ENCODE data around the gene PAQR4.

- TF ChIP-seq, protein P1, sequence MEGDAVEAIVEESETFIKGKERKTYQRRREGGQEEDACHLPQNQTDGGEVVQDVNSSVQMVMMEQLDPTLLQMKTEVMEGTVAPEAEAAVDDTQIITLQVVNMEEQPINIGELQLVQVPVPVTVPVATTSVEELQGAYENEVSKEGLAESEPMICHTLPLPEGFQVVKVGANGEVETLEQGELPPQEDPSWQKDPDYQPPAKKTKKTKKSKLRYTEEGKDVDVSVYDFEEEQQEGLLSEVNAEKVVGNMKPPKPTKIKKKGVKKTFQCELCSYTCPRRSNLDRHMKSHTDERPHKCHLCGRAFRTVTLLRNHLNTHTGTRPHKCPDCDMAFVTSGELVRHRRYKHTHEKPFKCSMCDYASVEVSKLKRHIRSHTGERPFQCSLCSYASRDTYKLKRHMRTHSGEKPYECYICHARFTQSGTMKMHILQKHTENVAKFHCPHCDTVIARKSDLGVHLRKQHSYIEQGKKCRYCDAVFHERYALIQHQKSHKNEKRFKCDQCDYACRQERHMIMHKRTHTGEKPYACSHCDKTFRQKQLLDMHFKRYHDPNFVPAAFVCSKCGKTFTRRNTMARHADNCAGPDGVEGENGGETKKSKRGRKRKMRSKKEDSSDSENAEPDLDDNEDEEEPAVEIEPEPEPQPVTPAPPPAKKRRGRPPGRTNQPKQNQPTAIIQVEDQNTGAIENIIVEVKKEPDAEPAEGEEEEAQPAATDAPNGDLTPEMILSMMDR (IDR thresholded peaks at IDR 0.05; ENCODE audit: low read depth, low read length), result no peak
- TF ChIP-seq EZH2phosphoT487 (IDR thresholded peaks at IDR 0.05; ENCODE audit: low read depth), result no peak
Measured at GRCh38 chr16:2933136-2933535, 36.0 kb upstream of the PAQR4 start.

All from OCI-LY3 (cell line).